Pancreas (tissue), 10 donors: Measurements from ENCODE around the gene NKX6-2. TPM values are rescaled to one million over a fixed set of nuclear protein-coding genes. Genes with fewer than 3 reads are reported as not detected.

Source experiments
- ATAC-seq, 4 donors: fragments of 200-7000 bp; cut with Tn5 transposase; one replicate each; pipeline versions ENCODE4 v1.8.0 to v1.9.1; 2020; ENCODE audit warnings: mild to moderate bottlenecking in 4 of 4, moderate library complexity in 4 of 4
- DNase-seq, 6 donors: peaks; one replicate each; pipeline ENCODE4 v3.0.0-alpha.2; 2020
- FAIRE-seq: peaks from 2 replicates; lab custom pipeline; 2012; peaks lifted over from hg19 to GRCh38; lab: Jason Lieb, UNC
- H3K27ac ChIP-seq, 4 donors: fragments of 200-600 bp; sonication (generic); 1 replicate in 3 of 4; 2 replicates in 1 of 4; pipeline versions ENCODE4 v1.5.0 to v1.8.0; 2020
- H3K27me3 ChIP-seq, 4 donors: fragments of 200-600 bp; one replicate each; pipeline ENCODE4 v1.8.0; 2021
- H3K36me3 ChIP-seq, 3 donors: fragments of 200-600 bp; sonication (generic) in 1 of 3; one replicate each; pipeline versions ENCODE4 v1.5.0 to v1.8.0; 2020 to 2021
- H3K4me1 ChIP-seq, 3 donors: fragments of 200-600 bp; one replicate each; pipeline ENCODE4 v1.8.0; 2021
- H3K4me3 ChIP-seq, 4 donors: fragments of 200-600 bp; sonication (generic) in 2 of 4; one replicate each; pipeline versions ENCODE4 v1.5.0 to v1.8.0; 2020 to 2021
- H3K9me3 ChIP-seq, 4 donors: fragments of 200-600 bp; one replicate each; pipeline ENCODE4 v1.8.0; 2021
- WGBS, 2 donors: extraction: QIAGEN DNeasy Blood & Tissue Kit; methylation state at CpG; one replicate each; pipeline ENCODE4 v1.1.7; 2013; 5-methylcytosine and 5-hydroxymethylcytosine counted together
- intact Hi-C, 3 donors: fragments of 100-400 bp; cut with DNase I; formaldehyde crosslinking; loops; one replicate each; pipeline versions ENCODE4 v1.11.1 to v1.14.2; 2022
- polyA plus RNA-seq, 2 donors: library from polyadenylated mRNA; stranded (reverse); fragments of 200-250 nt; gene quantifications; one replicate each; pipeline ENCODE4 v1.2.3, GENCODE V29; 2013
- total RNA-seq, 6 donors: library from RNA; stranded (reverse); fragmentation: NEBNext Ultra II Directional in 4 of 6; extraction: Animal tissue kit (Norgen Biotek cat#: 25700) in 4 of 6; gene quantifications; one replicate each; pipeline versions ENCODE4 v1.2.1 to v1.2.4, GENCODE V29; 2021 to 2023
- TF ChIP-seq, protein P1 (sequence below), 4 donors: fragments of 200-600 bp; sonication (generic) in 3 of 4; IDR thresholded peaks; one replicate each; pipeline versions ENCODE4 v1.5.0 to v1.8.0; 2021; ENCODE audit warnings: antibody characterized with exemption in 4 of 4
- donor health status: healthy with polysubstance abuse.
- donor health status: DM: no; HTN: no; CAD: no; lungs with moderate emphysema.
- donor health status: DM: no; HTN: no; CAD: no.
- donor health status: control.
- donor health status: control.
- donor health status: Bipolar disorder and iron deficiency.
- donor health status: DM: yes; HTN: yes; CAD: no.
- donor health status: DM: no; HTN: no; CAD: no.
- donor health status: DM: no; HTN: no; CAD: no.
- donor health status: DM: yes; HTN: yes; CAD: no.

The NKX6-2 gene
- total and polyA plus RNA-seq, 8 donors, result 0.09 to 2.3 (median 0.16) TPM; not detected in 3

- H3K36me3 ChIP-seq, result no peaks in the 10 kb centered on the region
- WGBS, 2 donors, result 97% methylated on average over 41 of the region's 41 CpGs
- H3K4me3 ChIP-seq, result no peak overlapping the region
- no peaks in the 10 kb centered on the region for H3K4me1 ChIP-seq
- ATAC-seq (no peak), FAIRE-seq (no peak), DNase-seq (no peak)
- no peaks in the 10 kb centered on the region for H3K27me3 ChIP-seq
- no peak overlapping the region for H3K27ac ChIP-seq
- TF ChIP-seq, protein P1, sequence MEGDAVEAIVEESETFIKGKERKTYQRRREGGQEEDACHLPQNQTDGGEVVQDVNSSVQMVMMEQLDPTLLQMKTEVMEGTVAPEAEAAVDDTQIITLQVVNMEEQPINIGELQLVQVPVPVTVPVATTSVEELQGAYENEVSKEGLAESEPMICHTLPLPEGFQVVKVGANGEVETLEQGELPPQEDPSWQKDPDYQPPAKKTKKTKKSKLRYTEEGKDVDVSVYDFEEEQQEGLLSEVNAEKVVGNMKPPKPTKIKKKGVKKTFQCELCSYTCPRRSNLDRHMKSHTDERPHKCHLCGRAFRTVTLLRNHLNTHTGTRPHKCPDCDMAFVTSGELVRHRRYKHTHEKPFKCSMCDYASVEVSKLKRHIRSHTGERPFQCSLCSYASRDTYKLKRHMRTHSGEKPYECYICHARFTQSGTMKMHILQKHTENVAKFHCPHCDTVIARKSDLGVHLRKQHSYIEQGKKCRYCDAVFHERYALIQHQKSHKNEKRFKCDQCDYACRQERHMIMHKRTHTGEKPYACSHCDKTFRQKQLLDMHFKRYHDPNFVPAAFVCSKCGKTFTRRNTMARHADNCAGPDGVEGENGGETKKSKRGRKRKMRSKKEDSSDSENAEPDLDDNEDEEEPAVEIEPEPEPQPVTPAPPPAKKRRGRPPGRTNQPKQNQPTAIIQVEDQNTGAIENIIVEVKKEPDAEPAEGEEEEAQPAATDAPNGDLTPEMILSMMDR (IDR thresholded peaks at IDR 0.05), result no peak
- intact Hi-C loops, result no loop called here
- no peaks in the 10 kb centered on the region for H3K9me3 ChIP-seq
These were observed 17.4 kb downstream of the NKX6-2 start for GRCh38 chr10:132768346-132769248.

DNA sequence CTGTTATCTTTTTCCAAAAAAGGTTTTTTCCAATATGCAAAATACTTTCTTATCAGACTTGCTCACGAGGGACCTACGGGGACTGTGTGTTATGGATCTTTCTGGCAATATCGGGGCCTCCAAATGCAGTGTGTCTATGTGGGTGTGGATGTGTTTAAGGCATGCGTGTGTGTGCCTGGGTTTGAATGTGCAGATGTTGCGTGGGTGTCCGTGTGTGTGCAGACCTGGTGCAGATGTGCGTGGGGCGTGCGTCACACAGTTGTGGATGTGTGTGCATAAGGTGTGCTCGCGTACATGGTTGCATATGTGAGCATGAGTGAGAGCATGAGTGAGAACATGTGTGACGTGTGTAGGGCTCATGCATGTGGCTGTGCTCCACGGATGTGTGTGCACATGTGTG is 19.7 kb downstream of the NKX6-2 start:
- intact Hi-C loops, result no loop called here
- no peaks in the 10 kb centered on the region for H3K36me3 ChIP-seq
- 91 to 93% methylated on average over 13 of the region's 13 CpGs for WGBS, 2 donors
- TF ChIP-seq, protein P1 (IDR thresholded peaks at IDR 0.05), result no peak
- no peaks in the 10 kb centered on the region for H3K27me3 ChIP-seq
- no peaks in the 10 kb centered on the region for H3K9me3 ChIP-seq
- no peak overlapping the region for H3K27ac ChIP-seq
- H3K4me3 ChIP-seq, result no peak overlapping the region
- ATAC-seq (no peak), DNase-seq (no peak), FAIRE-seq (no peak)
- no peaks in the 10 kb centered on the region for H3K4me1 ChIP-seq

DNA sequence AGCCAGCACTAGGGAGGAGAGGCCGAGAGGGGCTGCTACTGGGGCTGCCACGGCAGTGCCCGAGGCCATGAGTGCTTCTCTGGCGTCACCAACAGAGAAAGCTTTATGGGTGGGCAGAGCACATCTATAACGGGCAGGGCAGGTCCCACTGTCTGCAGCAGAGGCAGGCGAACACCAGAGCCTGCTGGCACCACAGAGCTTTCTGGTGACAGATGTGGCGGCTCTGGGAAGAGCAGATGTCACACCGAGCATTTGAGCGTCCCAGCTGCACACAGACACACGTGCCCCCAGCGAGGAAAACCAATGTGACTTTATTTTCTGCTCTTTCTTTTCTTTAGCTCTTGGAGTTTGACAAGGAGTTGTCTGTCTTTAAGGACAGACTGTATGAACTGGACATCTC is 20.5 kb downstream of the NKX6-2 start:
- ATAC-seq (no peak), DNase-seq (no peak), FAIRE-seq (no peak)
- Histone ChIP-seq H3K9me3 (no peaks in the 10 kb centered on the region), H3K36me3 (no peaks in the 10 kb centered on the region), H3K4me1 (no peaks in the 10 kb centered on the region), H3K4me3 (no peak overlapping the region), H3K27me3 (no peaks in the 10 kb centered on the region), H3K27ac (no peak overlapping the region)
- intact Hi-C loops, result no loop called here
- TF ChIP-seq, protein P1 (IDR thresholded peaks at IDR 0.05), result no peak
- WGBS, 2 donors, result 93 to 94% methylated on average over 11 of the region's 11 CpGs

DNA sequence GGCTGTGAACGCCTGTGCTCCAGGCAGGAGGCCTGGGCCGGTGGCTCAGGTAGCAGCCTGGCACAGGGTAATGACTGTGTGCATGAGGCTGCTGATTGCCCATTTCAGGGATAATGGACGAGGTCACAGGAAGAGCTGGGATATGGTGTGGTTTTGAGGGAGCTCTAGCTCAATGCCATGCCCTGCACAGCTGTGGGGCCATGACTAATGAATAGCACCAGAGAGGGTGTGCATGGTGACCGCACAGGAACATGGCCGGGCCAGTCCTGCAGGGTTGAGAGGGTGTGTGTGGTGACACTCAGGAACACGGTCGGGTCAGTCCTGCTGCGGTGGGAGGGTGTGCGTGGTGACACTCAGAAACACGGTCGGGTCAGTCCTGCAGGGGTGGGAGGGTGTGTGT is 21.8 kb downstream of the NKX6-2 start:
- FAIRE-seq (no peak), ATAC-seq (no peak), DNase-seq (no peak)
- H3K4me1 ChIP-seq, result no peaks in the 10 kb centered on the region
- H3K27ac ChIP-seq, result no peak overlapping the region
- no peaks in the 10 kb centered on the region for H3K36me3 ChIP-seq
- no peaks in the 10 kb centered on the region for H3K27me3 ChIP-seq
- intact Hi-C loops, result no loop called here
- no peak overlapping the region for H3K4me3 ChIP-seq
- no peaks in the 10 kb centered on the region for H3K9me3 ChIP-seq
- TF ChIP-seq, protein P1 (IDR thresholded peaks at IDR 0.05), result no peak
- WGBS, 2 donors, result 83 to 94% methylated on average over 11 of the region's 11 CpGs

DNA sequence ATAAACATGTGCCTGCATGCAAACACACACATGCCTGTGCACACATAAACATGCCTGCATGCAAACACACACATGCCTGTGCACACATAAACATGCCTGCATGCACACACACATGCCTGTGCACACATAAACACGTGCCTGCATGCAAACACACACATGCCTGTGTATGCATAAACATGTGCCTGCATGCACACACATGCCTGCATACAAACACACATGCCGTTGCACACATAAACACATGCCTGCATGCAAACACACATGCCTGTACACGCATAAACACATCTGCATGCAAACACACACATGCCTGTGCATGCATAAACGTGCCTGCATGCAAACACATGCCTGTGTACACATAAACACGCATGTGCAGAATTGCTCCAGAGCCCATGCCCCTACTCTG is 22.4 kb downstream of the NKX6-2 start:
- no peak for DNase-seq
- Histone ChIP-seq H3K27ac (no peak overlapping the region), H3K27me3 (no peaks in the 10 kb centered on the region), H3K36me3 (no peaks in the 10 kb centered on the region), H3K4me1 (no peaks in the 10 kb centered on the region), H3K9me3 (no peaks in the 10 kb centered on the region), H3K4me3 (no peak overlapping the region)
- FAIRE-seq, result no peak
- TF ChIP-seq, protein P1 (IDR thresholded peaks at IDR 0.05), result no peak
- no peak for ATAC-seq
- WGBS, 2 donors, result 89 to 93% methylated on average over 5 of the region's 5 CpGs
- intact Hi-C loops, result no loop called here
